Measurements from ENCODE around the gene VPS16. TPM values are rescaled to one million over a fixed set of nuclear protein-coding genes. Genes with fewer than 3 reads are reported as not detected.

The VPS16 gene
- total and polyA plus RNA-seq, 12 donors: 24.8 to 115 (median 34.8) TPM

DNA sequence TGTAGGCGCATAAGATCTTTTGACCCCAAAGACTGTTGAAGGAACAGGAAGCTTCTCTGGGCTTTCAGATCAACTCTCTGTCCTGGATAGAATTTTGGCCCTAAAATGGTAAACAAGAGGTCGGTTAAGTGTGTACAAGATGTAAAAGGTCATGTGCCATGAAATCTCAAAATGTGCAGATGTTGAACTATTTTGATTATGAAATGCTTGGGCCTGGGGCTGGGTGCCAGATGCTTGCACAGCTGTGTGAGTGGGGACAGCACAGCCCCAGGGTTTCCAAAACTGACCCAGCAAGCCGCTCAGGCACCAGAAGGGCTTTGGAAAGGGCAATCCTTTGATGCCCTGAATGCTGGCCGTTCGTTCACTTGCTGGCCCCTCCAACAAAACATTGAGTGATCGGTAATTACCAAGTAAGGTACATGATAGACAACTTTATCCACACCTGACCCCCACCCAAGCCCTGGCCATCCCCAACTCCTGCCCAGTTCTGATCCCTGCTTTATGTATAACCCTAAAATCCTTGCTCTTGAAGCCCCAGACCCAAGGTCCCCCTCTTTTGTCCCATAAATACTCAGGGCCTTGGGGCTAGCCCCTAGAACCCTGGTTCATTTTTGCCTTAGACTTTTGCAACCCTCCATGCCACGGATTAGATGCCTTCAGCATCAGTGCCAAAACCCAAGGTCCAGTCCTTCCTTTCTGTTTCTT, 22.5 kb upstream of the VPS16 start:
- intact Hi-C loops (cut with DNase I): no loop called here
- peaks cover 14% of the 10 kb centered on the region for H3K27me3 ChIP-seq

DNA sequence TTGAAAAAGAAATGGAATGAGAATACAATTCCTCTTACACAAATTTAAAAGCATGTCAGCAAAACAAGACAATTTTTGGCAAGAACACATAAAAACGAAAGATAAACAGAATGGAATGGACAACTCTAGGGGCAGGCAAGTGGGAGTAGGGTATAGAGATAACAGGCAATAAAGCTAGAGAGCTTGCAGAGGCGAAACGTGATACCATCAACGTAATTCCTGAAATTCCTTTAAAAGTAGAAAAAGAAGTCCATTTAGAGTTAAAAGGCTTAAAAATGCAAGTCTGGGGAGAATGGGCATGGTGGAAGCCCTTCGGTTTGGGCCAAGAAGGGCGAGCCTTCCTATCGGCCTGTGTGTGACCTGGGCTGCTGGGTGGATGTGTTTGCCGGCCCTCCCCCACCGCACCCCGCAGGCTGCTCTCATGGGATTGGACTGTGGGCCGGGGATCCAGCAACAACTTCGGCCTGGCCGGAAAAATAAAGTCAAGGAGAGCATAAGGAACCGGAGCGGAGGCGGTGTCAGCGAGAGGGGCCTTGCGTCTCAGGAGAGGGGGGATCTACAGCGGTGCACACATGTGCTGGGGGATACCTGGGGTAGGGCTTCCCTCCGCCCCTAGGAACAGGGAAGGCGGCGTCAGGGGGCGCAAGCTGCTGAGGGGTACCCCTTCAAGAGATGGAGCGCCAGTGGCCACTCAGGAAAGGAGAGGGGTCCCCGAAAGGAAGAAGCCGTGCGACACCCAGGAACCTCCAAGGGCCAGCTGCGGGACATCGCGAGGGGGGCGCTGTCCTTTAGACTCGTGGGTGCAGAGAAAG, 20.3 kb upstream of the VPS16 start:
- H3K4me1 ChIP-seq (replicated peaks in 1 of 2): no peaks in the 10 kb centered on the region
- no peak for TF ChIP-seq POLR2A (IDR thresholded peaks at IDR 0.05)
- TF ChIP-seq, protein P1, sequence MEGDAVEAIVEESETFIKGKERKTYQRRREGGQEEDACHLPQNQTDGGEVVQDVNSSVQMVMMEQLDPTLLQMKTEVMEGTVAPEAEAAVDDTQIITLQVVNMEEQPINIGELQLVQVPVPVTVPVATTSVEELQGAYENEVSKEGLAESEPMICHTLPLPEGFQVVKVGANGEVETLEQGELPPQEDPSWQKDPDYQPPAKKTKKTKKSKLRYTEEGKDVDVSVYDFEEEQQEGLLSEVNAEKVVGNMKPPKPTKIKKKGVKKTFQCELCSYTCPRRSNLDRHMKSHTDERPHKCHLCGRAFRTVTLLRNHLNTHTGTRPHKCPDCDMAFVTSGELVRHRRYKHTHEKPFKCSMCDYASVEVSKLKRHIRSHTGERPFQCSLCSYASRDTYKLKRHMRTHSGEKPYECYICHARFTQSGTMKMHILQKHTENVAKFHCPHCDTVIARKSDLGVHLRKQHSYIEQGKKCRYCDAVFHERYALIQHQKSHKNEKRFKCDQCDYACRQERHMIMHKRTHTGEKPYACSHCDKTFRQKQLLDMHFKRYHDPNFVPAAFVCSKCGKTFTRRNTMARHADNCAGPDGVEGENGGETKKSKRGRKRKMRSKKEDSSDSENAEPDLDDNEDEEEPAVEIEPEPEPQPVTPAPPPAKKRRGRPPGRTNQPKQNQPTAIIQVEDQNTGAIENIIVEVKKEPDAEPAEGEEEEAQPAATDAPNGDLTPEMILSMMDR (IDR thresholded peaks at IDR 0.05): no peak
- H3K36me3 ChIP-seq (replicated peaks in 1 of 2): no peaks in the 10 kb centered on the region
- no peak overlapping the region for H3K4me3 ChIP-seq
- peaks cover 14% of the 10 kb centered on the region for H3K27me3 ChIP-seq
- no peaks in the 10 kb centered on the region for H3K9me3 ChIP-seq (replicated peaks in 1 of 3)
- peak in 4 of 7 donors; percentile 16 to 48 (median 26) for DNase-seq
- intact Hi-C loops (cut with DNase I): no loop called here
- WGBS, 4 donors: 28 to 48% (median 40%) methylated on average over 22 to 32 of the region's 32 CpGs
- H3K27ac ChIP-seq: peak overlapping the region in 2 of 5 donors; percentile 26 to 49

More for the DNA sequence above, 22.5 kb upstream of the VPS16 start:
- Histone ChIP-seq H3K27ac (no peak overlapping the region), H3K36me3 (replicated peaks in 1 of 2) (no peaks in the 10 kb centered on the region), H3K9me3 (replicated peaks in 1 of 3) (no peaks in the 10 kb centered on the region), H3K4me3 (no peak overlapping the region), H3K4me1 (replicated peaks in 1 of 2) (peaks cover 0 to 4% of the 10 kb centered on the region in 2 donors)
- DNase-seq: peak in 3 of 7 donors; percentile 31 to 56 (median 43)
- WGBS, 4 donors: 75 to 79% (median 77%) methylated on average over 4 to 7 of the region's 7 CpGs
- TF ChIP-seq, protein P1 (IDR thresholded peaks at IDR 0.05): no peak
- TF ChIP-seq POLR2A (IDR thresholded peaks at IDR 0.05): no peak

DNA sequence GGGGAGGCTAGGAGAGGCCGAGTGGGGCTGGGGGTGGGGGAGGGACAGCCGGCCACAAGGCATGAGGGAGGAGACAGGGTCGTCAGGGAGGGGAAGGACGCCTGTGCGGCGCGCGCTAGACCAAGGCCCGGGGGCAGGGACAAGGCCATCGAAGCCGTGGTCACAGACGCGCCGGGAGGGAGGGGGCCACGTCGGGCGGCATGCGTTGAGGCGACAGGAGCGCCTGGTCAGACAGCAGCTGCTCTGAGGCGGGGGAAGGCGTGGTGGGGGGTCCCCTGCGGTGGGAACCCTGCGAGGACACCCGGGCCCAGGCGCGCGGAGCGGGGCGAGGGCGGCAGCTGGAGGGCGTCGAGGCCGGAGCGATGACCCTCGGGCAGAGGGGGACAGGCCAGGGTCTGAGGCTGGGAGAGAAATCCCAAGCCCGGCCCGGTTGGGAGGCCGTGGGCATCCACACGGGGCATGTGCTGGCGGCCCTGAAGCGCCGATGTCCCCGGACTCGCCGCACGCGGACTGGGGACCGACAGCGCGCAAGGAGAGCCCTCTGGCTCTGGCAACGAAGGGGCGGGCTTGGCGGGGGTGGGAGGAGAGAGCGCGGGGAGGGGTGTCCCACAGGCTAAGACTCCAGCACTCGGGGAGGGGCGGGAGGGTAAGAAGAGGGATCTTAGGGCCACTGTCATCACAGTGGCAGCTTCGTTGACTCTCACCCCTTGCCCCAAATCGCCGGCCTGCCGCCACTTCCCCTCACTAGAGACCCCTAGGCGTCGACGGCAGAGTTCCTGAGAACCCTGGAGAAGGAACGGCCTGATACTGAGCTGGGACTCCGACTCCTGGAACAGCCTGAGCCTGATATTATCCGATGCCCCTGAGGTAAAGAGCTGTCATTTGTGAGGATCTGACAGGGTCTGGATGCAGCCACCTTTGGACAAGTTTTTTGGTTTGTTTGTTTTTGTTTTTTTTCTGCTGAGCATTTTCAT, 19.4 kb upstream of the VPS16 start:
- Histone ChIP-seq H3K9me3 (replicated peaks in 1 of 3) (no peaks in the 10 kb centered on the region), H3K27ac (peak overlapping the region in 2 of 5 donors; percentile 26 to 49), H3K4me3 (no peak overlapping the region), H3K36me3 (replicated peaks in 1 of 2) (no peaks in the 10 kb centered on the region), H3K4me1 (replicated peaks in 1 of 2) (no peaks in the 10 kb centered on the region), H3K27me3 (peaks cover 14% of the 10 kb centered on the region)
- WGBS, 4 donors: 6 to 24% (median 10%) methylated on average over 23 to 68 of the region's 68 CpGs
- peak in 3 of 7 donors; percentile 13 to 28 (median 16) for DNase-seq
- intact Hi-C loops (cut with DNase I): no loop called here
- TF ChIP-seq POLR2A (IDR thresholded peaks at IDR 0.05): no peak
- TF ChIP-seq, protein P1 (IDR thresholded peaks at IDR 0.05): no peak
